ENCODE measurements around the gene HSPB1. TPM values are rescaled to one million over a fixed set of nuclear protein-coding genes. Genes with fewer than 3 reads are reported as not detected.

The HSPB1 gene
- total and polyA plus RNA-seq, 8 donors: 21.8 to 2,297 (median 429) TPM

DNA sequence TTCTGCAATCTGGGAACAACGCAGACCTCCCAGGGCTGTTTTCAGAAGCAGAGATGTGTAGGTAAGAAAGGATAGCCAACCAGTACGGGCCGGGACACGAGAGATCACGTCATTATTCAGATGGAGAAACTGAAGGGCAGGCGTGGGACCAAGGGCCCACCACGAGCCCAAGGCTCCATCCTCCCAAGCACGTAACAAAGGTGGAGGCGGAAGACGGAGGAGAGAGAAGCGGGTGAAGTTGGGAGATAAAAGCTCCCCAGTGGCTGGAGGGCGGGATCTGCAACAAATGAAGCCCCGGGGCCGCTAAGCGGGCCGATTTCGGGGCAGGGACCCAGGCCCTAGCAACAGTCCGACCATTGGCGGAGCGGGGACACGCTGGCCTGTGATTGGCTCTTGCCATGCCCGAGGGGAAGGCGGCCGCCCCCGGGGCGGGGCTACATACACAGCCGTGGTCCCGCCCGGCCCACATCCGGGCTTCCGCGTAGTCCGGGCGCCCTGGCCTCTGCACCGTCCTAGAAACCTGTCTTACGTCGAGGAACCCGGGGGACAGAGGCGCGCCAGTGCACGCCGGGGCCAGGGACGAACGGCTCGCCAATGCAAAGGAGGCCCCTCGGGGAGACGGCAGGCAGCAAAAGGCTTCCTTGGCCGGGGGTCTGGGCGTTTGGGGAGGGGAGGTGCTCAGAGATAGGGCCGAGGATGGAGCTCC lies 15.5 kb downstream of the HSPB1 start:
- peaks cover 15 to 34% (median 27%) of the 10 kb centered on the region in 4 donors for H3K4me1 ChIP-seq
- 0 to 2% (median 1%) methylated on average over 20 to 50 of the region's 50 CpGs for WGBS, 5 donors
- peak overlapping the region; percentile 59 to 80 (median 77) for H3K4me3 ChIP-seq
- TF ChIP-seq POLR2A (IDR thresholded peaks at IDR 0.05): peak in 1 of 4 donors; percentile 76
- TF ChIP-seq, protein P1, sequence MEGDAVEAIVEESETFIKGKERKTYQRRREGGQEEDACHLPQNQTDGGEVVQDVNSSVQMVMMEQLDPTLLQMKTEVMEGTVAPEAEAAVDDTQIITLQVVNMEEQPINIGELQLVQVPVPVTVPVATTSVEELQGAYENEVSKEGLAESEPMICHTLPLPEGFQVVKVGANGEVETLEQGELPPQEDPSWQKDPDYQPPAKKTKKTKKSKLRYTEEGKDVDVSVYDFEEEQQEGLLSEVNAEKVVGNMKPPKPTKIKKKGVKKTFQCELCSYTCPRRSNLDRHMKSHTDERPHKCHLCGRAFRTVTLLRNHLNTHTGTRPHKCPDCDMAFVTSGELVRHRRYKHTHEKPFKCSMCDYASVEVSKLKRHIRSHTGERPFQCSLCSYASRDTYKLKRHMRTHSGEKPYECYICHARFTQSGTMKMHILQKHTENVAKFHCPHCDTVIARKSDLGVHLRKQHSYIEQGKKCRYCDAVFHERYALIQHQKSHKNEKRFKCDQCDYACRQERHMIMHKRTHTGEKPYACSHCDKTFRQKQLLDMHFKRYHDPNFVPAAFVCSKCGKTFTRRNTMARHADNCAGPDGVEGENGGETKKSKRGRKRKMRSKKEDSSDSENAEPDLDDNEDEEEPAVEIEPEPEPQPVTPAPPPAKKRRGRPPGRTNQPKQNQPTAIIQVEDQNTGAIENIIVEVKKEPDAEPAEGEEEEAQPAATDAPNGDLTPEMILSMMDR (IDR thresholded peaks at IDR 0.05): no peak
- no peak for TF ChIP-seq EP300 (IDR thresholded peaks at IDR 0.05)
- TF ChIP-seq POLR2AphosphoS5 (IDR thresholded peaks at IDR 0.05): peak; percentile 61 to 89 (median 86)
- H3K9me3 ChIP-seq: no peaks in the 10 kb centered on the region
- peaks cover 0 to 5% (median 1%) of the 10 kb centered on the region in 4 donors for H3K36me3 ChIP-seq
- H3K27ac ChIP-seq: peak overlapping the region; percentile 92 to 99 (median 97)
- no peaks in the 10 kb centered on the region for H3K27me3 ChIP-seq
- intact Hi-C loops (cut with DNase I; ENCODE audit: low total_unique reads): no loop called here
- peak; percentile 98 to 99 for DNase-seq

DNA sequence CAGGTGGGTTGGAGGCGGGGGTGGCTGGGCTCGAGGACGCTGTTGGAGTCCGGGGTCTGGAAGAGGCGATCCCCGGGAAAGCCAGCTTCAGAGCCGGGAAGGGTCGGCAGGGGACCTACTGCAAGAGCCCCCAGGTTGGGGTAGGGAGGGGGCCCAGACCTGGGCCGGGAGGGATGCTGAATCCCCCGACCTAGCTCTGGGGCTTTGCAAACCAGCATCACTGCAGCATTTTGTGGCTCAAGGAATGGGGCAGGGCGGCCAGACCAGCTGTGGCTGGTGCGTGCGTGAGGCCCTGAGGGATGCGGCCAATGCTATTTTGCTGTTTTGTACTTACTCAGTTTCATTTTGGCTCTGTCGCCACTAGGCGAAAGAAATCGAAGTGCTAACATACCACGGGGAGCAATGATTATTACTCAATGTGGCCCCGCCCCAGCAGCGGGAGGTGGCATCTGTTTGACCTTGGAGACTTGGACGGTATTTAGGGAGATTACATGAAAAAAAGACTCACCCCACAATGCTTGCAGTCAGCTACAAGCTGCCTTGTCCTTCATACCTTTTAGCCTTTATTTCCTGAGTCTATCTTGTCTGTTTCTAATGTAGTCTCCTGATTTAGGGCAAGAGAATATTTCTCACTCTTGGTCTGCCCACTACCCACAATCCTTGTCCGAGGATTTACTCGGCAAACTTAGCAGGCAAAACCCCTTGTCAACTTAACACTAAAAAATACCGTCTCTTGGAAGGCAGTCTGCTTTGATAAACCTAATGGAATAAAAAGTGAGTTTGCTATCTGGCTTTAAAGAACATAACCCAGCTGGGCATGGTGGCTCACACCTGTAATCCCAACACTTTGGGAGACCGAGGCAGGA lies 16.2 kb downstream of the HSPB1 start:
- intact Hi-C loops (cut with DNase I; ENCODE audit: low total_unique reads): no loop called here
- no peaks in the 10 kb centered on the region for H3K9me3 ChIP-seq
- H3K4me3 ChIP-seq: peak overlapping the region; percentile 59 to 80 (median 77)
- H3K27ac ChIP-seq: peak overlapping the region; percentile 92 to 99 (median 97)
- no peaks in the 10 kb centered on the region for H3K27me3 ChIP-seq
- TF ChIP-seq POLR2AphosphoS5 (IDR thresholded peaks at IDR 0.05): peak; percentile 20 to 81 (median 67)
- no peak for TF ChIP-seq POLR2A (IDR thresholded peaks at IDR 0.05)
- TF ChIP-seq, protein P1 (IDR thresholded peaks at IDR 0.05): peak in 4 of 7 experiments; percentile 20 to 38 (median 30)
- H3K4me1 ChIP-seq: peaks cover 15 to 36% (median 29%) of the 10 kb centered on the region in 4 donors
- peaks cover 0 to 5% (median 1%) of the 10 kb centered on the region in 4 donors for H3K36me3 ChIP-seq
- 3 to 5% (median 4%) methylated on average over 14 to 25 of the region's 25 CpGs for WGBS, 5 donors
- peak; percentile 73 to 92 for DNase-seq

DNA sequence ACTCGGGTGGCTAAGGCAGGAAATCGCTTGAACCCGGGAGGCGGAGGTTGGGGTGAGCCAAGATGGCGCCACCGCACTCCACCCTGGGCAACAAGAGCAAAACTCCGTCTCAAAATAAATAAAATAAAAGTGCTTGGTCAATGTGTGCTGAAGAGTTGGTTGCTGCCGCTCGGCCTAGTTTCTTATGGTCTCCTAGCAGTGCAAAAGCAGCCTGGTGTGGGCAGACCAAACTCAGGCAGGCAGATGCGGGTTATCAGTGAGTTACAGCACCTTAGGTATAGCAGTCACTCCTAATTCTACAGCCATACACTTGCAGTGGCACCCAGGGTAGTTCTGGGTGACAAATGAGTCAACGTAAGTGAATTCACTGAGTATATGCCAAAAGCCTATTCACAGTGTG lies 22.6 kb downstream of the HSPB1 start:
- 93 to 96% (median 96%) methylated on average over 11 of the region's 11 CpGs for WGBS, 5 donors

DNA sequence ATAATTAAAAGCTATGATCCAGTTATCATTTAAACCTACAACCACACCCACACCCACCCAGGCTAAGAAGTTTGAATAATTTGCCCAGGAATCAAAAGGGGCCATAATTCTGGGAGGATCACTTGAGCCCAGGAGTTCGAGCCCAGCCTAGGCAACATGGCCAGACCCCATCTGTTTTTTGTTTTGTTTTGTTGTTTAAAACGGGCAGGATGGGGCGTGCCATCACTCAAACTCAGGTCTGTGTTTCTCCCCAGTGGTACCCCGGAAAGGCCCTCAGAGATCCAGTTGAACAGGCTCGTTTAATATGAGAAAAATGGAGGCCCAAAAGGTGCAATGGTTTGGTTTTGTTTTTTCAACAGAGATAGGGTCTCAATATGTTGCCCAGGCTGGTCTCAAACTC lies 23.3 kb downstream of the HSPB1 start:
- H3K9me3 ChIP-seq: no peaks in the 10 kb centered on the region
- intact Hi-C loops (cut with DNase I; ENCODE audit: low total_unique reads): no loop called here
- H3K27me3 ChIP-seq: no peaks in the 10 kb centered on the region
- peaks cover 0 to 47% (median 20%) of the 10 kb centered on the region in 4 donors for H3K4me1 ChIP-seq
- peaks cover 25 to 64% (median 56%) of the 10 kb centered on the region in 4 donors for H3K36me3 ChIP-seq
- DNase-seq: no peak
- WGBS, 5 donors: 84 to 92% (median 90%) methylated on average over 5 of the region's 5 CpGs
- TF ChIP-seq EP300 (IDR thresholded peaks at IDR 0.05) (no peak), POLR2A (IDR thresholded peaks at IDR 0.05) (no peak), POLR2AphosphoS5 (IDR thresholded peaks at IDR 0.05) (no peak)
- TF ChIP-seq, protein P1 (IDR thresholded peaks at IDR 0.05): no peak
- H3K27ac ChIP-seq: peak overlapping the region in 1 of 5 donors; percentile 1
- no peak overlapping the region for H3K4me3 ChIP-seq

More for the DNA sequence above, 22.6 kb downstream of the HSPB1 start:
- Histone ChIP-seq H3K4me1 (peaks cover 0 to 40% (median 16%) of the 10 kb centered on the region in 4 donors), H3K36me3 (peaks cover 25 to 60% (median 54%) of the 10 kb centered on the region in 4 donors), H3K4me3 (no peak overlapping the region), H3K27me3 (no peaks in the 10 kb centered on the region), H3K9me3 (no peaks in the 10 kb centered on the region), H3K27ac (no peak overlapping the region)
- intact Hi-C loops (cut with DNase I; ENCODE audit: low total_unique reads): no loop called here
- no peak for TF ChIP-seq EP300 (IDR thresholded peaks at IDR 0.05)
- TF ChIP-seq, protein P1 (IDR thresholded peaks at IDR 0.05): no peak
- TF ChIP-seq POLR2AphosphoS5 (IDR thresholded peaks at IDR 0.05): no peak
- TF ChIP-seq POLR2A (IDR thresholded peaks at IDR 0.05): no peak
- no peak for DNase-seq
